Cardiac muscle cell (in vitro differentiated cells and primary cell): ENCODE data around the gene KLK14. TPM values are rescaled to one million over a fixed set of nuclear protein-coding genes. Genes with fewer than 3 reads are reported as not detected.

ENCODE experiments used
- DNase-seq, 2 donors: peaks; one replicate each; pipeline versions ENCODE4 v3.0.0 to v3.0.0-alpha.2; 2010 to 2017; ENCODE audit warnings: low read depth in 1 of 2, low spot score in 1 of 2
- H3K27ac ChIP-seq: fragments of 200-600 bp; sonication (generic); 2 replicates; pipeline ENCODE4 v1.5.1; 2016
- H3K27me3 ChIP-seq: fragments of 200-600 bp; sonication (generic); 2 replicates; pipeline ENCODE4 v1.6.0; 2016; ENCODE audit warnings: control low read depth
- H3K36me3 ChIP-seq: fragments of 200-600 bp; sonication (generic); 2 replicates; pipeline ENCODE4 v1.5.1; 2016; ENCODE audit warnings: control low read depth
- H3K4me1 ChIP-seq: fragments of 200-600 bp; sonication (generic); 2 replicates; pipeline ENCODE4 v1.8.1; 2017; ENCODE audit warnings: low read depth, mild to moderate bottlenecking, mixed run types
- H3K4me3 ChIP-seq: fragments of 200-600 bp; sonication (generic); 2 replicates; pipeline ENCODE4 v1.5.1; 2016; ENCODE audit warnings: mild to moderate bottlenecking
- H3K9me3 ChIP-seq: fragments of 200-600 bp; sonication (generic); 2 replicates; pipeline ENCODE4 v1.5.1; 2017; ENCODE audit warnings: low read depth, mild to moderate bottlenecking, control low read depth
- polyA plus RNA-seq: library from polyadenylated mRNA; unstranded; fragments of >200 nt; fragmentation: Nextera tagmentation; extraction: Ambion mirVana; gene quantifications from 2 replicates; pipeline ENCODE4 v1.2.1, GENCODE V29; 2016
- total RNA-seq: library from RNA; depleted of rRNA; stranded (reverse); fragments of >200 nt; gene quantifications from 2 replicates; pipeline ENCODE4 v1.2.3, GENCODE V29; 2016
- TF ChIP-seq, protein P1 (sequence below): IDR thresholded peaks from 2 replicates; pipeline ENCODE4 v1.5.1; 2012; ENCODE audit warnings: low read depth, mild to moderate bottlenecking, low read length

KLK14 gene
- total and polyA plus RNA-seq, 2 experiments from 2014 or later, result 0.24 TPM; not detected in 1

DNA sequence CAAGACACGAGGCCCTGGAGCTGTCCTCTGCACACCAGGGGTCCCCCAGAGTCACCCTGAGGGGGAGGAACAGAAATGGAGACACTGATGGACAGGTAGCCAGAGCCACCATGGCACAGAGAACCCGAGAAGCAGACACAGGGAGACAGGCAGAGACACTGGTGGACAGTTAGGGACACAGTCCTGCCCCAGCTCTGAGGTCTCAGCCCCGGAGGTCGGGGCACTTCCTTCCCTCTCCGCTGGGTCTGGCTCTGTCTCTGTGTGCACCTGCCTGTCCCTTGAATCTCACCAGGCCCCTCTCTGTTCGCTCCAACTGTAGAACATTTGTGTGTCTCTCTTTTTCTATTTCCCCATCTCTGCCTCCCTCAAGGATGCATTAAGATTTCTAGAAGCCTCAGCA is 4.6 kb downstream of the KLK14 start:
- DNase-seq, result no peak
- Histone ChIP-seq H3K4me3 (no peak overlapping the region), H3K9me3 (no peaks in the 10 kb centered on the region), H3K4me1 (no peaks in the 10 kb centered on the region), H3K27ac (no peak overlapping the region), H3K27me3 (no peaks in the 10 kb centered on the region), H3K36me3 (no peaks in the 10 kb centered on the region)
- TF ChIP-seq, protein P1, sequence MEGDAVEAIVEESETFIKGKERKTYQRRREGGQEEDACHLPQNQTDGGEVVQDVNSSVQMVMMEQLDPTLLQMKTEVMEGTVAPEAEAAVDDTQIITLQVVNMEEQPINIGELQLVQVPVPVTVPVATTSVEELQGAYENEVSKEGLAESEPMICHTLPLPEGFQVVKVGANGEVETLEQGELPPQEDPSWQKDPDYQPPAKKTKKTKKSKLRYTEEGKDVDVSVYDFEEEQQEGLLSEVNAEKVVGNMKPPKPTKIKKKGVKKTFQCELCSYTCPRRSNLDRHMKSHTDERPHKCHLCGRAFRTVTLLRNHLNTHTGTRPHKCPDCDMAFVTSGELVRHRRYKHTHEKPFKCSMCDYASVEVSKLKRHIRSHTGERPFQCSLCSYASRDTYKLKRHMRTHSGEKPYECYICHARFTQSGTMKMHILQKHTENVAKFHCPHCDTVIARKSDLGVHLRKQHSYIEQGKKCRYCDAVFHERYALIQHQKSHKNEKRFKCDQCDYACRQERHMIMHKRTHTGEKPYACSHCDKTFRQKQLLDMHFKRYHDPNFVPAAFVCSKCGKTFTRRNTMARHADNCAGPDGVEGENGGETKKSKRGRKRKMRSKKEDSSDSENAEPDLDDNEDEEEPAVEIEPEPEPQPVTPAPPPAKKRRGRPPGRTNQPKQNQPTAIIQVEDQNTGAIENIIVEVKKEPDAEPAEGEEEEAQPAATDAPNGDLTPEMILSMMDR, result no peak

DNA sequence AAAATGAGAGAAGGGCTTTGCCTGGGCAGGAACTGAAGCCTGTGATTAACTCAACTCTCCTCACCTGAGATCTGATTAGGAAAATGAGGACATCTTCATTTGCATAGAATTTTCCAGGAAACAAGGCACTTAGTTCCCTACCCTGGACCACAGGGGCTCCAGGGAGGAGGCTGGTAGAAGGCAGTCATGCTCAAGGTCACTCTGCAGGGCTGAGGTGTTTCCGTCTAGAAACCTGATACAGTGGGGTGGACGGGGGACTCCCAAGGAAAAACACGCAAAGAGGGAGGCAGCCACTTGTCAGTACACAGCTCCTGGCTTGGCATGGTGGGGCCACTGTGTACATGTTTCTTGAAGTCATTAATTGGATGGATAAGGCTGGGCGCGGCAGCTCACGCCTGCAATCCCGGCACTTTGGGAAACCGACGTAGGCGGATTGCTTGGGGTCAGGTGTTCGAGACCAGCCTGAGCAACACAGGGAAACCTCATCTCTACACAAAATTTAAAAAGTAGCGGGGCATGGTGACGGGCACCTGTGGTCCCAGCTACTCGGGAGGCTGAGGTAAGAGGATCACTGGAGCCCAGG is 6.0 kb downstream of the KLK14 start:
- no peak for DNase-seq
- no peak overlapping the region for H3K4me3 ChIP-seq
- H3K4me1 ChIP-seq, result no peaks in the 10 kb centered on the region

DNA sequence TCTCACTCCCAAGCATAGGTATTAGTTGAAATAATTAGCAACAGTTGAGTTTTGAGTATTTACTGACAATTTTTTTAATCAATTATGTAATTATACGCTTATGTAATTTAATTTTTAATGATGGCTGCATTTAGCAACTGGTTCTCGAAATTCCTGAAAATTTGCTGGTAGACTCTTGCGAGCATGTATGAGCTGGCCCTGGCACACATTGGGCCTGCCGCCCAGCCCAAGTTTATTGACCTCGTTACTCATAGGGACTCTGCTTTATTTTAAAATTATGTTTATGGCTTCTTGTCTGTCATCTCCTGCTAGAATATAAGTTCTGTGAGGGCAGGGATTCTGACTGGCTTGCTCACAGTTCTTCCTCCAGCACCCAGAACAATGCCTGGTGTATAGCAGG is 6.7 kb downstream of the KLK14 start:
- Histone ChIP-seq H3K4me1 (no peaks in the 10 kb centered on the region), H3K27ac (no peak overlapping the region), H3K9me3 (no peaks in the 10 kb centered on the region), H3K27me3 (no peaks in the 10 kb centered on the region), H3K4me3 (no peak overlapping the region), H3K36me3 (no peaks in the 10 kb centered on the region)
- no peak for DNase-seq
- TF ChIP-seq, protein P1, result no peak

More for the DNA sequence above, 6.0 kb downstream of the KLK14 start:
- Histone ChIP-seq H3K27ac (no peak overlapping the region), H3K27me3 (no peaks in the 10 kb centered on the region), H3K36me3 (no peaks in the 10 kb centered on the region), H3K9me3 (no peaks in the 10 kb centered on the region)
- TF ChIP-seq, protein P1, result no peak

DNA sequence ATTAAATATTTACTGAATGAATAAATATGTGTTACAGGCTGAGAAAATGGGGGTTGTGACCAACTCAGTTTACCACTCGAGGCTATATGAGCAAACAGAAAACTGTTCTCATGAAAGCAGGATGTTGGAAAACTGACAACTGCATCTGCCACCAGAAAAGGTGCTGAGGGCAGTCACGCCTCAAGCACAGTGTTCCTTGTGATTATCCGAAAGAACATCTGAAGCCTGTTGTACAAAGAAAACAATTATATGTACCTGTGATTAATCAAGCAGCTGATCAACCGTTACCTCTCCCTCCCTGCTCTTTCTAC is 11.6 kb downstream of the KLK14 start:
- no peak overlapping the region for H3K27ac ChIP-seq
- H3K9me3 ChIP-seq, result no peaks in the 10 kb centered on the region
- TF ChIP-seq, protein P1, result no peak
- H3K4me1 ChIP-seq, result no peaks in the 10 kb centered on the region
- H3K36me3 ChIP-seq, result no peaks in the 10 kb centered on the region
- H3K27me3 ChIP-seq, result peaks cover 8% of the 10 kb centered on the region
- no peak for DNase-seq
- no peak overlapping the region for H3K4me3 ChIP-seq

DNA sequence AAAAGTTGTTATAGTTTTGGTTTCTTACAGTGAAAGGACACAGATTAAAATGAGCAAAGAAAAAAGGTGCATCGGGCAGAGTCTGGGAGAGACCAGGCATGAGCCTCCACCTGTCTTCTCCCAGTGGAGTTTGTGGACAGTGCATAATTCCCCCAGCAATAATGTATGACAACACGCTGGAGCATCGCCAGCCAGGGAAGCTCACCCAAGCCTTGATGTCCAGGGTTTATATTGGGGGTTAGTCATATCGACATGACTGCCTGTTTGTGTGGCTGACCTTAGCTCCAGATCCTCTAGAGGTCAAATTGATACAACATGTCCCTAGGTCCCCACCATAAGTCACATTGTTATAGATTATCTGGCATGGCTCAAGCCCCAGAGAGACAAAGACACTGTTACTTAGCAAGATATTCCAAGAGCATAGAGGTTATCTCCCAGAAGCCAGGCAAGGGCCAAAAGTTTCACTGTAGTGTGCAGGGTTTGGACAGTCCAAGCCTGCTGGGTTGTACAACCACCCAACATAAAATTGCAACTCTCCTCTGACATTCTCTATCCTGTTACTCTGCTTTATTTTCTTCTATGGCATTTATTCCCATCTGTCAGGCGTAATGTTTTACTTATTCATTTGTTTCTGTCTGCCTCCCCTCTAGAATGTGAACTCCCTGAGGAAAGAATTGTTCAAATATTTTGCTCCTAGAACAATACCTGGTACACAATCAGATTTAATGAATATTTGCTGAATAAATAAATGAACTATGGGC is 12.2 kb downstream of the KLK14 start:
- no peaks in the 10 kb centered on the region for H3K9me3 ChIP-seq
- no peaks in the 10 kb centered on the region for H3K4me1 ChIP-seq
- DNase-seq, result no peak
- H3K27ac ChIP-seq, result no peak overlapping the region
- no peaks in the 10 kb centered on the region for H3K36me3 ChIP-seq
- H3K27me3 ChIP-seq, result peaks cover 13% of the 10 kb centered on the region
- TF ChIP-seq, protein P1, result no peak
- no peak overlapping the region for H3K4me3 ChIP-seq
